ENCODE data around the gene DIP2C.
"Not testable (repeated sequence)": the region's sequence is repeated elsewhere in the genome, so short reads cannot be mapped to it uniquely, and the experiment has no call there.

DIP2C gene

DNA sequence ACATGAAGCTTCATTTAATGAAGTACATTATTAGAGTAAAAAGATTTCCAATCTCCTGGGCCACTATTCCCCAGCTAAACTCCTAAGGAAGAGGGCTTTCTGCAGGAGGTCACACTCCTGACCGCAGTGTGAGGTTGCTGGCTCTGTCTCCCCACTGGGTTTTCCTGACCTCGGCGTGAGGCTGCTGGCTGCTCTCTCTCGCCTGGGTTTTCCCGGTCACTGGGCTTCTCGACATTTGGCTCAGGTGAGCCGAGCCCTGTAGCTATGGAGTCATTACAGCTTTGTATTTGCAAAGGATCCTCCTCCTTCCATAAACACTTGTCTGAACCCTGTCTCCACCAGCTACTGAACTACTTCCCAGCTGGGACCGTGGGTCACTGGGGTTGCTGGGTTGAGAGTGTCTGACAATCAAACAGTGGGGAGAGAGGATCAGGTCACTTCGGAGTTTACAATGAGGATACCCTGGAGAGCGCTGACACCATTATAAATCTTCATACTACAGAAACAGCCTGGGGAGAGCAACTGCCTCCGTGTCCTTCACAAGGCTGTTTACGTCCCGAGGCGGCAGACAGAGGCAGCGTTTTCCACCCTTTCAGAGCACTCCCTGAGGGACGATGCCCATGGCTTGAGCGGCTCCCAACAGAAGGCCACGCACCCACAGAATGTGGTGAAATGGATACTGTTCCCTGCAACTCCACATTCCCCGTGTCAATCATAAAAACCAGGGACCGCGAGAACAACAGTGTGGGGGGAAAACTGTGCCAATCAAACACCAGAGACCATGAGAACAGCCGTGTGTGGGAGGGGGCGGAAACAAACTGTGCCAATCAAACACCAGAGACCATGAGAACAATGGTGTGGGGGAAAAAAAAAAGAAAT lies 328.0 kb downstream of the DIP2C start:
- DNase-seq: no peak

DNA sequence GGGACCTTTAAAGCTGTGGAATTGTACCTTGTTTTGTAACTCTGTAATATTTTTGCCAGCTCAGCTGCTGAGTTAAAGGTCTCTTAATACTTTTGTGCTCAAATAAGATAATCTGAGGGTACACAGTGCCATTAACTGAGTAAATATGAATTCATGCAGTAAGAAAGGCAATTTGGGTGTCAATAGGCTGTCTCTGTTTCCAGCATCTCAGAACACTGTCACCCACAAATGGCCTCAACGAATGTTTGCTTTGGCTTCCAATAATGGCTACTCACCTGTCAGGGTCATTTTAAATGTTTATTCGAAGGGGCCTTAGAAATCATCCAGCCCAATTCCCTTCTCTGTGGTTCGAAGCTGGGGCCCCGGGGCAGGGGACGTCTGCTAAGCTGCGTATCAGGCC lies 328.8 kb downstream of the DIP2C start:
- DNase-seq: no peak

DNA sequence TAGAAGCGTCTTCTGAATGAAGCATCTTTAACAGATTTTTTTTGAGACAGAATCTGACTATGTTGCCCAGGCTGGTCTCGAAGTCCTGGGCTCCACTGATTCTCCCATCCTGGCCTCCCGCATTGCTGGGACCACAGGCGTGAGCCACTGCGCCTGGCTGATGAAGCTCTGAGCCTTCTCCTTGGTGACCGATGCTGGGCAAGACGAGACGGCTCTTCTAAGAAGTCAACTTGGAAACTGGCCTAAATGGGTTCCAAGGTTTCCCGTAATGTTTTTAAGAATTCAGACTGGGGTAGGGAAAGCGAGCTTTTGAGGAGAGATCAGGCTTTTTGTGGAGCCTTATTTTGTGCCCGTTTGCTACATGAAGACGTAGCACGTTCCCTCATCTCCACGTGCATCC lies 329.7 kb downstream of the DIP2C start:
- no peak for DNase-seq

DNA sequence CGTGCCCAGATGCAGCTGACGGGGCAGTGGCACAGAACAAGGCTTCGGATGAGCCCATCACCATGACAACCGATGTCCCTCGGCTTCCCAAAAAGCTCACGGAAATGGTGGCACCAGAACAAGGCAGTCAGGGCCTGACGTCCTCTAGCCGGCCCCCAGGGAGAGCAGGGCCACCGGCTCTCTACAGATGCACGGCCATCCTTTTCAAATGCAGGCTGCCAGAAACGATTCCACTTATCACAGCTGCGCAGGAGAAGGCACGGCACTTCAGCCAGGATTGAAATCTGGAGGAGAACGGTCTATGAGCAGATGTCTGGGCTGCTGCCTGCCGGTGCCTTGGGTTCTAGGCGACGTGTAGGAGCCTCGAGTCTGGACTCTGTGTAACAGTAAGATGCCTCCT lies 330.4 kb downstream of the DIP2C start:
- no peak for DNase-seq

DNA sequence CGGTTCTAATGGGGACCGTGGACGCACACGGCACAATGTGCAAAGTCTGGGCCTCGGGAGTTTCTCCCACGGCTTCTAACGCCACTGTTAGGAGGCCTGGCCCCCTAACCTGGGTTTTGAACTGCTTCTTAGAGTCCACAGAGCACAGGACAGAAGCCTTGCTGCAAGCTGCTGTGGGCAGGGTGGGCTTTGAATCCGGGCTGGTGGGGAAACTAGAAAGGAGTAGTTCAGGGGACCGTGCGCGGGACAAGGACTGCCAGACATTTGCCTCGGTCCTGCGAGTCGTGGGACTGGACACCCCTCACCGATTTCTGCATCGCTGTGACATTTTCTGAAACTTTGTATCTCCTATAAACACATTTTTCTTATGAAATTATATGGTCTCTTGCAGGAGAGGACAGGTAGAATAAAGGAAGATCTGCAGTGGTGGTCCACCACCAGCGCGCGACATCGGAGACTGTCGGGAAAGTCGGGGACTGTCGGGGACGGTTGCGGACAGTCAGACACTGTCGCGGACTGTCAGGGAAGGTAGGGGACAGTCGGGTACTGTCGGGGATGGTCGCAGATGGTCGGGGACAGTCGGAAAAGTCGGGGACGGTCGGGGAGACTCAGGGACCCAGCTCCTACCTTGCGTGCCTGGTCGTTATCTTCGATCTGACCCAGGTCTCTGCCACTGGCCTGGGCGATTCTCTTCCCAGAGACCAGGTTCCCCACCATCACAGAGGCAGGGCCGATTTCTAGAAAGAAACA lies 332.1 kb downstream of the DIP2C start:
- no peak for DNase-seq

DNA sequence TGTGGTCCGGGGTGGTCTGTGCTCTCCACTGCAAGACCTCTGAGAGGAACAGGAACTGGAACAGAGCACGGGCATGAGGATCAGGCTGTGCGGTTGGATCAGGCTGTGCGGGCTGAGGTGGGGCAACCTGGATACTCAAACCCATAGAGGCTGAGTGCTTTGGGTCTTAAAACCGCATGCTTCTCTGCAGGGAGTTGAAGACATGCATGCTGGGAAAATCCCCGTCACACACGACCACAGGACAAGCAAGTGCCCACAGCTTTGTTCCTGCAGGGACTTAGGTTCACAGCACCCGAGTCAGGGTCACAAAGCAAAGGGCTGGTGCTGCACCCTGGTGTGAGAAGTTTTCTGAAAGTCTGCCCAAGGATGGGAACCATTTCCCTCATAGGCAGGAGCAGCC lies 333.0 kb downstream of the DIP2C start:
- DNase-seq: no peak

DNA sequence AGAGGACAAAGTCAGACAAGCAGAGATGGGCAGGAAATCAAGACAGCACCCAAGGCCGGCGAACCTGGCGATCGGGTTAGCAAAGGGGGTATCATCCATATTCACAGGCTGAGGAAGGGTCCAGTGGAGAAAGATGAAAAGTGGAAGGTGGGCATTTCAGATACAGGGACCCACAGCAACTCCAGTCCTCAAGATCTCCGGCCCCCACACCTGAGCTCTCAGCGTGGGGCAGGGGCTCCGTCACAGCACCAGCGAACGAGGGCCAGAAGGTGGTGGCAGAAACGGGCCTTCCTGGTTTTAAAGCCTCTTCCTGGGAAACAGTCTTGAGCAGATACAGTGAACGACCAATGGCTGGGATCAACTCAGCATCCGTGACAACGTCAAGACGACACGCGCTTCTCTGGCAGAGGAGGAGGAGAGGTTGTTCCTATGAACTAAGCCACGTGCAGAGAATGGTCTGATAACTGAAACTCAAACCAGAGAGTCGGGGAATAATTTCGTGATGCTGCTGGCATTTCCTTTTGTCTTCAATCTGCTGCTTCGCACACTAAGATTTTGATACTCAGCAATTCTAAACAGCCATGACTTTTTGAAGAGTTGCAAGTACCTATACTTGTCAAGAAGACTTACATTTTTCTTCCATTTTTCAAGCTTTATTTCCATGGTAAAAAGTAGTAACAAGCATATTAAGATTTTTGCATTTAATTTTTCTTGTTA lies 334.4 kb downstream of the DIP2C start:
- no peak for DNase-seq

DNA sequence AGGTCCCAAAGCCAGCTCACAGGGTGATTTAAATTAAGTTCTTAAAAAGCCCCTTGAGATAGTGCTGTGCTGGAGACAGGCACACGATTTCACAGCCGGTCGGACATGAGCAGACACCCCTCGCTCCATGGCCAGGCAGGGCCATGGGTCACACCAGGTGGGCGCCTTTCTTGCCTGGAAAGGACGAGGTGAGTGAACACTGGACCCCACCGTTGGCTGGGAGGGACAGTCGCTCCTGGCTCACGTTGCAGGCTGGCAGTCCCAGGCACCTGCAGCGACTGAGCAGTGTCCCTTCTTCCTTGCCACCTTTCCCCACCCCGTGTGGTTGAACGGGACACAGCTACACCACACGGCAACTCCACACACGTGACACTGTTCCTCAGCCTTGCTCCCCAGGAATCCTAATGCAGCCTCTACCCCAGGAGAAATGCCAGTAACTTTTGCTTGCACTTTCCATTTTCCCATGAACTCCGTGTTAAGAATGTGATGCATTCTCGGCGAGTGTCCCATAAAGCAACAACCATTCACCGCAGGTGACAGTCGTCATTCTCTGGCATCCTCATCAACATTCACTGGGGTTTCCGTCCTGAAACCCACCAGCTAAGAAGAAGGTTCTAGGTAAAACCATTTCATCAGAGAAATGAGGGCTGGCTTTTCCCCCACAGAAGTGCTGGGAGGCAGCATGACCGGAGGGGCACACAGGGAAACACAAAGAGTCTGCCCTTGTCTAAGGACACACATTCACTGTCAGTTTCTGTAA lies 336.8 kb downstream of the DIP2C start:
- DNase-seq: no peak

DNA sequence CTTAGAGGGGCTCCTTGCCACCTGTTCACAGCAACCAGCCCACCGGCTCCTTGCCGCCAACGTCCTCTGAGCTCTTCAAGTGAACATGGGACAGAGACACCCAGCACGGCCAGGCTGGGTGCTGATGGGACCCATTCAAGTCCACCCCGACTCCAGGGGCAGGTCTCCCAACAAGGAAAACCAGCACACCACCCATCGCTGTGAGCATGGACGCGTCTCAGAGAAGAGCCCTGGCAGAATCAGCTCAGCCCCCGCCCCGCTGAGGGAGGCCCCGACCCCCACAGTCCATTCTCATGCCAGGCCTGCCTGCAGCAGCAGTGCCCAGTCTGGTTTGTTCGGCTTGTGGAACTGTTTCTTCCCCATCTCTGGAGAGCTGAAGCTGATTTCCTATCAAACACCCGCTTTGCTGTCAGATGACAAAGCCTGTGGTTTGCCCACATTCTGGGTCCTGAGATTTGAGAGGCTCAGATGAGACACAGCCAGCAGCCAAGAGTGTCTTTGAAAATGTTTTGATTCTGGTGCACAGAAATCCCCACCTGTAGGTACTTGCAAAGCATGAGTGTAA lies 337.6 kb downstream of the DIP2C start:
- DNase-seq: no peak

DNA sequence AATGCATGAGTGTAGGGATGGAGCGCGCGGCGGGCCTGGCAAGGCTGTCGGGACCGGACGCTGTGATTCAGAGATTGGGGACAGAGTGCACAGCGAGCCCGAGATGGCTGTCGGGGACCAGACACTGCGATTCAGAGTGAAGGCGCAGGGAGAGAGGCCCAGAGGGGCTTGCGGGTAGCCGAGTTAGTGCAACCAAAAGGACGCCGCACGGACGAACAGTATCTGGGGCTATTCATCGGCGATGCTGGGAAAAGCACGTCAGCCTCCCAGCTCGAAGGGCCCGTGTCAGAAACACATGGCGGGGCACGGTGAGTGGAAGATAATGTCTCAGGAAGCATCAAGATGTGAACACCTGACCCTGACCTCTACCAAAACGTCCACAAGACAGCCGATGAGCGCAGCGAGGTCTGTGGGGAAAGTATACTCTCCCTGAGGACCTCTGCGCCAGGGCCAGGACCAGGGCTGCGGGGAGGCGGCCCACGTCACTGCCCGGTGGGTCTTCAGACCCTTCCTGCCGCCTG lies 338.4 kb downstream of the DIP2C start:
- DNase-seq: no peak

DNA sequence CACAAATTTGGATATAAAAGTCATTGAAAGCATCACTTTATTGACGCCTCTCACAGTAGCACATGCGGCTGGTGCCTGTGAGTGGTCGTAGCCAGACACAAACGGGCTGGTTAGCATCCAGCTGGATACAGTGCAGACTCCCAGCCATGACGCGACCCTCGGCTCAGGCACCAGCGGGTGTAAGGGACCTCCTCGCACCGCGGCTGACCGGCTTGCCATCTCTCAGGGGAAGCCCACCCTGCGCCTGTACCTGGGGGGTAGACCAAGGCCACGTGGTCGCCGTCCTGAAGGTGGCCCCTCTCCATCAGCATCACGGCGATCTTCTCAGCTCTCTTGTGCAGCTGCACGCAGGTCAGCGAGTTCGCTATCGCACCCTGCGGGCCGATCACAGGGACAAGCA lies 340.4 kb downstream of the DIP2C start:
- no peak for DNase-seq

DNA sequence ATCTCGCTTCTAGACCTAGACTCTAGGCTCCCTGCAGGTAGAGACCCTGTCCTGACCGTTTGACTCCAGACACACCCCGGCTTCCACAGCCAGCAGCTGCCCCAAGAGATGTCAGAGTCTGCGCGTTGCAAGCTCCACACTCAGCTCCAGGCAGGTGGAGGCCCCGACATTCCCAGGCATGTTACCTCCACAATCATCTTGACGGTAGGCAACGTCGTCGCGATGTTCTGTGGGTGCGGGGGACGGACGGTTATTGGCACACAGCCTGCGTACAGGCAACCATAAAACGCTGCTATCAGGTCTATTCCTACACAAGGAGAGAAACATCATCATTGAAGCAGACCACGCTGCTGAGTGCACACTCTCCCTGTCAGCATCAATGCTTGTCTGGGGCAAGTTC lies 341.0 kb downstream of the DIP2C start:
- DNase-seq: no peak

DNA sequence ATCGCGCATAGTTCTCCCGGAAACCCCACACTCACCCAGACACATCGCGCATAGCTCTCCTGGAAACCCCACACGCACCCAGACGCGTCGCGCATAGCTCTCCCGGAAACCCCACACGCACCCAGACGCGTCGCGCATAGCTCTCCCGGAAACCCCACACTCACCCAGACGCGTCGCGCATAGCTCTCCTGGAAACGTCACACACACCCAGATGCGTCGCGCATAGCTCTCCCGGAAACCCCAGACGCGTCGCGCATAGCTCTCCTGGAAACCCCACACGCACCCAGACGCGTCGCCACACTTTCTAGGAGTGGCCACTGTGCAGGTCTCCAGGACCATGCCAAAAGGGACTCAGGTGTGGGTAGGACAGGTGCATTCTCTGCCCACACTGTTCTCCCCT lies 341.7 kb downstream of the DIP2C start:
- DNase-seq: not testable (repeated sequence)

DNA sequence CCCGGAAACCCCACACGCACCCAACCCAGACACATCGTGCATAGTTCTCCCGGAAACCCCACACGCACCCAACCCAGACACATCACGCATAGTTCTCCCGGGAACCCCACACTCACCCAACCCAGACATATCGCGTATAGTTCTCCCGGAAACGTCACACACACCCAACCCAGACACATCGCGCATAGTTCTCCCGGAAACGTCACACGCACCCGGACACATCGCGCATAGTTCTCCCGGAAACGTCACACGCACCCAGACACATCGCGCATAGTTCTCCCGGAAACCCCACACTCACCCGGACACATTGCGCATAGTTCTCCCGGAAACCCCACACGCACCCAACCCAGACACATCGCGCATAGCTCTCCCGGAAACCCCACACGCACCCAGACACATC lies 342.3 kb downstream of the DIP2C start:
- DNase-seq: not testable (repeated sequence)

DNA sequence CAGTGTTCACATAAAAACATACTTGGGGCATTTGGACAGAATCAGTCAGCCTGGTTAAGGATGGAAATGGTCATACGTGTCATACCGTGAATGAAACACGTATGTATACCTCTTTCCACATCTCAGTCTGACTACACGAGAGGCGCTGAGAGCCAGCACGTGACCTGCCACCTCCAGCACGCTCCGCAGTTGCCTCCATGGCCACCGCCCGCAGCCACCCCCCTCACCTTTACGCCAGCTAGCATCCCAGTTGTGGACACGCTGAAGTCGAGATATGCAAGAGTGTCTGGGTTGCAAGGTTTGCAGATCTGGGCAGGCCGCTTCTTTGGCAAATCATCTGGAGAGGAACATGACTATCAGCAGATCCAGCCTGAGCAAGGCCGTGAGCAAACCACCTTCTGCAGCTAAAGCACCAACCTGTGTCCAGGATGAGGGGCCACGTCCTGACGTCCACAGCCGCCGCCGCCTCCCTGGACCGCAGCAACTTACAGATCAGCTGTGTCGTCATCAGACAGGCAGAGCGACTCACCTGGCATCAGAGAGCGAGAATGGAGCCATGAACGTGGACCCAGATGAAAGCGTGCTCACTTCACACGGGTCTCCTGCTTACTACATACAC lies 344.8 kb downstream of the DIP2C start:
- DNase-seq: no peak

DNA sequence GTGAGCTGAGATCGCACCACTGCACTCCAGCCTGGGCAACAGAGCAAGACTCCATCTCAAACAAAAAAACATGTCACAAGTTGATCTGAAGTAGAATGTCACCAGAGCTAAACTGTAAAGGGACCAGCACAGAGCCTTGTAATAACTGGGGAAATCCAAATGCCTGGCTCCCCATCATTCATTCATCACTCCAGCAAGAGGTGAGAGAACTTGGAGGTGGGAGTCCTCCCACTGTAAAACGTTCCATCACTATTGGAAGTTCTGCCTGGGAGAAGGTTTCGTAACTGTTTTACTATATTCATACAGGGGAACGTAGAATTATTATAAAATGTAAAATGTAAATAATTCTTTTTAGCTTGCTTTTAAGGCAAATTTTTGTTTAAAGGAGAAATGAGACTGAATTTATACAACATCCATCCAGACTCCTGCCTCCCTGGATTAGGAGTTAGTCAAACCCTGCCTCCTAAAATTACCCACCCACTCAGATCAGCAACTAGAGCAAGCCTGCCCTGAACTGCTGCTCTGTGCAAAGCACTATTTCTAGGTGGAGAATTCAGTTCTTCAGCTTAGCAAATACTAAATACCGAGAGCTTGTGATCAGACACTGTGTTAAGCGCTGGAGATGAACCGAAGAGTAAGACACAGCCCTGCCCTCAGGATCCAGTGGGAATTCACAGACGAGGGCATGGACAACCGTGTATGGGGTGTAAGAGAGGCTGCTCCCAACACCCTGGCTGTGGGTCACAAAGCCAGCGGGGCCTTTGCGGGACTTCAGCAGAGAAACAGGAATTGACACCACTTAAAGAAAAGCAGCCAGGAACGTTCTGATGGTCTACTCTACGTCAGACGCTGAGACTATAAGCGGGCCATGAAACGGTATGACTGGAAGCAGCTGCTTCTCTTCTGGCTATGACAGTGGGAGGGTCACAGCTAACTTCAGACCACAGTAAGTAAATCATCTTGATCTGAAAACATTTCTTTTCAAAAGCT lies 345.9 kb downstream of the DIP2C start:
- no peak for DNase-seq

DNA sequence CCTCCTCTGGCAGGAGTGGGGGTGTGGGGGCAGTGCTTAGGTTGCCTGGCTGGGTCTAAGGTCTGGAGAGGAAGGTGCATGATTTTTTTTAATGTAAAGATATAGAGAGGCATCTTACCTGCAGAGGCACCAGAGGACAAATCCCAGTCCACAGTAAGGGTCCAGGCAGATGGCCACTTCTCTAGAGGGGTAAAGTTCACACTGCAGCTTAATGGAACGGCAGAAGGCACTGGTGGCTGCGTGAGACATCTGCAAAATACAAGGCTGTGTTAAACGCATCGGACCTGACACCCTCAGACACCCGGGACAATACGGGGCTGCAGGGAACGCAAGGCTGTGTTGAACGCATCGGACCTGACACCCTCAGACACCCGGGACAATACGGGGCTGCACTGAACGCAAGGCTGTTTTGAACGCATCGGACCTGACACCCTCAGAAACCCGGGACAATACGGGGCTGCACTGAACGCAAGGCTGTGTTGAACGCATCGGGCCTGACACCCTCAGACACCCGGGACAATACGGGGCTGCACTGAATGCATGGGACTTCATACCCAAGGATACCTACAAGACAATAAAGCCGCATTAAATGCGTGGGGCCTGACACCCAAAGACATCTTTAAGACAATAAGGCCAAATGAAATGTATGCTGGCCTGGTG lies 348.3 kb downstream of the DIP2C start:
- DNase-seq: no peak

DNA sequence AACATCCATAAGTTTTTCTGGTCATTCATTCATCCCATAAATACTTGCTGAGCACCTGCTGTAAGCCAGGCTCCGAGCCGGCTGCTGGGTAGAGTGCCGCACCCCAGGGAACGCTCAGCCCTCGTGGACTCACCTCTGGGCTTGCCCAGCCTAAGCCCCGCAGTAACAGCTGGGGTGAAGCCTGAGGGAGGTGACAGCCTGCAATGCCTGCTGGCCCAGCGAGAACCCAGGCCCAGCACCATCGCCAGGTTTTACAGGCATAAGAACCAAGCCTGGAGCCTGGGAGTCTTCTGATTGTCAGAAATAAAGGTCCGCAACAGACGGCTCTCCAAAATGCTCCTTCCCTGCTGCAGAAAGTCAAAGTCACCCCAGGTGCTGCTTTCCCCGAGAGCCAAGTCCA lies 348.8 kb downstream of the DIP2C start:
- no peak for DNase-seq

DNA sequence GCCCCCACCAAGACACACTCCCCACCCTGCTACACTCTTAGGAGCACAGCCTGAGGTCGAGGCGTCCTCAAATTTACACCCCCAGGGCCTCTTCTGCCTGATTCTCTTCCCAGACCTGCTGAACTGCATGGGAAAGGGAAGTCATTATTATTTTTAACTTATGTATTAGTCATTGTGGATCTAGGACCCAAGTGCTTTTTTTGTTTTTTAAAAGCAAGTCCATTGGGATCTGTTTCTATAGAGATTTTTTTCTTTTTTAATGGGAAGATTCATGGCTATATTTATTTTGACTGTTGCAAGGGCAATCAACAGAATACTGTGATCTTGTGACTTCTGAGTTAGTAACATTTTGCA lies 350.5 kb downstream of the DIP2C start:
- DNase-seq: no peak
